G401.6 (cell line): Measurements from ENCODE around the gene ILKAP.

Source experiments
- FAIRE-seq: peaks from 2 replicates; lab custom pipeline; 2012; peaks lifted over from hg19 to GRCh38; lab: Jason Lieb, UNC

Gene ILKAP

DNA sequence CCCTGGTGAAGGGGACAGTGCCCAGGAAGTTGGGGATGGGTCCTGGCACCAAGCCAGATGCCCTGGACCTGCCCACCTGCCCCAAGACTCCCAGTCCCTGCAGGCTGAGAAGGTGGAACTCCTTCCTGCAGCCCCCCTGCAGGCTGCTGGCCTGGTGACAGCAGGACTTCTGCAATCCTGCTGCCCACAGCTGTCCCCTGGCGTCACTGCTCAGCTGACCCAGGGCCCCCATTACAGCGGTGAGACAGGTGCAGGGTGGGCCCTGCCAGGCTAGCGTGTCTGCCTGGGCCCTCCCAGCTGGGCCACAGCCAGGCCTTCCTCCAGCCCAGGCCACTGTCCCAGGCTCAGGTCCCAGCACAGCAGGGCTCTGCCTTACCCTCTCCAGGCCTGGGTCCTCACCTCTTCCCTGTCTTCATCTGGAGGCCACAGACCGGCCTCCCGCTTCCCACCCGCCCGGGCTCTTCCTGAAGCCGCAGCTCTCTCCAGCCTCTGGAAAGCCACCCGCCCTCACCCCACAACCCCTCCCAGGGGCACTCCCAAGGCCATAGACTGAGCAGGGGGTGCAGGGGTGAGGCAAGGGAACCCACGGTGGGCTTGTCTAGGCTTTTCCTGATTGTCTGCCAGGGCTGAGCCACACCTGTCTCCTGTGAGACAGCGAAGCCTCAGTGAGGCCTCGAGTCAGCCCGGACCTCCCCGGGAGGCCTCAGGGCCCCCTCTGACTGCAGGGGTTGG is 53.5 kb downstream of the ILKAP start:
- FAIRE-seq: no peak

DNA sequence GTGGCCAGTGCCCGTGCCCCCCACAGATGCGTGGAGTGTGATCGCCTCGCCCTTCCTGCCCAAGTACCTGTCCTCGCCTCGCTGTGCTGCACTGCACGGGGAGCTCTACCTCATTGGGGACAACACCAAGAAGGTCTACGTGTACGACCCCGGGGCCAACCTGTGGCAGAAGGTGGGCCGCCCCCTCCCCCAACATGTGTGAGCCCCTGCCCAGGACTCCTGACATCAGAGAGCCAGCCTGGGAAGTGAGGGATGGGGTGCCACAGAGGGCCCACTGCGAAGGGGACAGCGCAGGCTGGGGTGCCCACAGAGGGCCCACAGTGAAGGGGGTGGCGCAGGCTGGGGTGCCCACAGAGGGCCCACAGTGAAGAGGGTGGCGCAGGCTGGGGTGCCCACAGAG is 54.5 kb downstream of the ILKAP start:
- FAIRE-seq: no peak

GRCh38 chr2:238146884-238147544 is 56.5 kb downstream of the ILKAP start:
- no peak for FAIRE-seq

DNA sequence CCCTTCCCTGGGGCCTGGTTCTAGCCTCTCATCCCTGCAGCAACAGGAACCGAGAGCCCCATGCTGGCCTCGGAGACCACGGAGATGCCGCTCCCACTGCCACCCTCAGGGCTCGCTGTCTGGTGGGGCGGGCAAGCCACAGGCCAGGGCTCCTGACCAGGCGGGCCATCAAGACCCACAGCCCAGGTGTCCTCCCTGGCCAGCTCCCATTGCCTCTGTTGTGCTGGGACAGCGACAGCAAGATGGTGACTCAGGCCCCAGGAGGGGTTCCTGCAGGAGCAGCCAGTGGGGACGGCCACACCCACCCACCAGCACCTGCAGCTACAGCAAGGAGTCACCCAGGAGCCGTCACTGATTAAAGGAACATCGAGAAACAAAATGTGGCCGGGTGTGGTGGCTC is 57.6 kb downstream of the ILKAP start:
- FAIRE-seq: no peak

GRCh38 chr2:238145046-238145445 is 58.4 kb downstream of the ILKAP start:
- no peak for FAIRE-seq

- no peak for FAIRE-seq
These were observed 59.2 kb downstream of the ILKAP start for GRCh38 chr2:238144262-238144661.

GRCh38 chr2:238143239-238143951 is 60.1 kb downstream of the ILKAP start:
- no peak for FAIRE-seq

DNA sequence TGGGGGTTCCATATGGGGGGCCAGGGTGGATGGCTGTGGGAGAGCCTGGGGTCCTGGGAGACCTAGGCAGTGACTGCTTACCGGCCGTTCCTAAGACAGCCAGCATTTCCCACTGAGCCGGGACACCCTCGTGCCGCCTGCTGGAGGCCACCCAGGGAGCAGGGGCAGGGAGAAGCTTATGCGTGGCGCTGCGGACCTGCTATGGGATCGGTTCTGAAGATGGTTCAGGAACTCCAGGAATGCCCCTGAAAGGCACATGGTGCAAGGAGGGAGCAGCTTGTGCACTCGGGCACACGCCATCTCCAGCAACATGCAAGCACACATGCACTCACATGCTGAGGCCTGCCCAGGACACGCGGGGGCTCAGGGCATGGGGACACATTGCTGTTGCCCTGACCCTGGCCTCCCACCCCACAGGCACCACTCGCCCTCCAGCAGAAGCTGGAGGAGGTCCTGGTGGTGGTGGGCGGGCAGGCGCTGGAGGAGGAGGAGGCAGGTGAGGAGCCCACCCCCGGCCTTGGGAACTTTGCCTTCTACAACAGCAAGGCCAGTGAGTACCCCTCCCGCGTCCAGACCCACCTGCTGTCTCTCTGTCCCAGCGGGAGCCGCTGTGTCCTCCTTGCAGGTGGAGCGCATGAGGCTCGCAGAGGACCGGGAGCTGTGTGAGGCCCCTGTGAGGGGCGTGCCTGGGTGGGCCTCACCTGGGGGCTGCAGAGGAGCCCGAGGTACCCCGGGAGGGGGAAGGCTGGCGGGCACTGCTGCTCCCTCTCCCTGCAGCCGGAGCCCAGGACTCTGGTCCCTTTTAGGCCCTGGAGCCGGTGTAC is 60.9 kb downstream of the ILKAP start:
- no peak for FAIRE-seq

DNA sequence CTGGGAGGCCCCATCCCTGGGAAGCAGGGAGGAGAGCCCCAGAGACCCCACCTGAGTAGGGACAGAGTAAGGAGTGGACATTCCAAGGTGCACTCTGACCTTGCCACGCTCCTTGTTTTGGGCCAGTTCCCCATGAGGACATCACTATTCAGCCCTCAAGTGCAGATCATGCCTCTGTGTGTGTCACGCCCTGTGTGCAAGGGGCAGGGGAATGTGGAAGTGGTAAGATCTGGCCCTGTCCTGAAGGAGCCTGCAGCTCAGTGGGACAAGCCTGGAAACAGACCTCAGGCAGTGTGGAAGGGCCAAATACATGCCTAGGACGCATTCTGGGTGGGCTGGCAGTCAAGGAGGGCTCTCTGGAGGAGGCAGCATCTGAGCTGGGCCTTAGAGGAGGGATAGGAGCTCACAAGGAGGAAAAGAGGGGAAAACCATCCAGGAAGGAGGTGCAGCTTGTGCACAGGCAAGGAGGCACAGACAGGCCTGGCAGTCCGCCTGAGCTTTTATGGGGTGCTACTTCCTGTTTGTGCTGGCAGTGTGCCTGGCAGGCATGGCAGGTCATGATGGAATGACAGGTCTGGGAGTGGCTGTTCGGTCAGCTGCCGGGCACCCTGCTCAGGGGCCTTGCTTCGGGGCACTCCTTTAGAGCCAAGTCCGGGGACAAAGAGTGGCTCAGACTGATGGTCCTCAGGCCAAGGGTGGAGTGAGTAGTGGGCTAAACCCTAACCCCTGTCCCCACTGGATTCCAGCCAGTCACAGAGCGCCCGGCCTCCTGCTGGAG is 61.8 kb downstream of the ILKAP start:
- no peak for FAIRE-seq

DNA sequence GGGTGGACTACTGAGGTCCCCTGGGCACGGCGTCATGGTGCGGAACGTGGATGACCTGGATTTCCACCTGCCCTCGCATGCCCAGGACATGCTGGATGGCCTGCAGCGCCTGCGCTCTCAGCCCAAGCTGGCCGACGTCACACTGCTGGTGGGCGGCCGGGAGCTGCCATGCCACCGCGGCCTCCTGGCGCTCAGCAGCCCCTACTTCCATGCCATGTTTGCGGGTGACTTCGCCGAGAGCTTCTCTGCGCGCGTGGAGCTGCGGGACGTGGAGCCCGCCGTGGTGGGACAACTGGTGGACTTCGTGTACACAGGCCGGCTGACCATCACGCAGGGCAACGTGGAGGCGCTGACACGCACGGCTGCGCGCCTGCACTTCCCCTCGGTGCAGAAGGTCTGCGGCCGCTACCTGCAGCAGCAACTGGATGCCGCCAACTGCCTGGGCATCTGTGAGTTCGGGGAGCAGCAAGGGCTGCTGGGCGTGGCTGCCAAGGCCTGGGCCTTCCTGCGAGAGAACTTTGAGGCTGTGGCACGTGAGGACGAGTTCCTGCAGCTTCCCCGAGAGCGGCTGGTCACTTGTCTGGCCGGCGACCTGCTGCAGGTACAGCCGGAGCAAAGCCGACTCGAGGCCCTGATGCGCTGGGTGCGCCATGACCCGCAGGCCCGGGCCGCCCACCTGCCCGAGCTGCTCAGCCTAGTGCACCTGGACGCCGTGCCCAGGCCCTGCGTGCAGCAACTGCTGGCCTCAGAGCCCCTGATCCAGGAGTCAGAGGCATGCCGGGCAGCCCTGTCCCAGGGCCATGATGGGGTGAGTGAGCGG is 62.6 kb downstream of the ILKAP start:
- no peak for FAIRE-seq

DNA sequence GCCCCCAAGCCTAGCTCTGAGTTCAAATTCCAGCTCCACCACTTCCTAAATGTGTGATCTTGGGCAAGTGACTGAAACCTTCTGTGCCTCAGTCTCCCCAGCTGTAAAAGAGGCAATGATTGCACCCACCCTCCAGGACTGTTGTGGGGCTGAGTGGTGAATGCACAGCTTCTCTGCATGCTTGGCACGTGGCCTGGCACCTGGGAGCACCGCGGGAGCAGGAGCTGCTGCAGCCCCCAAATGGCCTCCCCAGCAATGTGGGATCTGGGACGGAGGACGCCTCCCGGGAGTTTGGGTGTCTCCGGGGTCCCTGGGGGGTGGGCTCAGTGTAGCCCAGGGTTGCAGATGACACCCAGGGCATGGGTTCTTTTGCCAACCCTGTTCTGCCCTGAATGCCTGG is 63.5 kb downstream of the ILKAP start:
- no peak for FAIRE-seq

- FAIRE-seq: no peak
These were observed 64.1 kb downstream of the ILKAP start for GRCh38 chr2:238139196-238140039.

GRCh38 chr2:238138331-238139195 is 64.9 kb downstream of the ILKAP start, which contains the start of gene KLHL30:
TSS of gene KLHL30 (plus strand) at chr2:238138668. CDS start at chr2:238140755, 2,087 bp downstream.
- no peak for FAIRE-seq

- FAIRE-seq: no peak
These were observed 65.6 kb downstream of the ILKAP start for GRCh38 chr2:238137885-238138284.

- FAIRE-seq: no peak
These were observed 66.5 kb downstream of the ILKAP start for GRCh38 chr2:238136820-238137537.

GRCh38 chr2:238135601-238136150 is 67.8 kb downstream of the ILKAP start:
- no peak for FAIRE-seq

DNA sequence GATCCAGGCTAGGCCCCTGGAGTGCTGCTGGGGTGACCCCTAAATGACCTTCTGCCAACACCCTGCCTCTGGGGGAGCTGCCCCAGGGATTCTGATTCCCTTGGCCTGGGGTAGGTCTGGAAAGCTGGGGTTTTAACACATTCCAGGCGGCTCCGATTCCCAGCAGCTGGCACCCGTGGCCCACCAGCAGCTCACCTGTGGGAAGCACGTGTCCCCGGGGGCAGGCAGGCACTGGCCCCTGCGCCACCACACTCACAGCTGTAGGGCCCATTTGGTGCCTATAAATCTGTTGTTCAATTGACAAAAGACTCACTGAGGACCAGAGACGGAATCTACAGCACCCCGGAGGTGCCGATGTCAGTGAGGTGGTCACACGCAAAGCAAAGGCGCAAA is 69.1 kb downstream of the ILKAP start:
- no peak for FAIRE-seq
